HTR-8/SVneo (cell line): ENCODE measurements around the gene CHGA.

Experiments
- DNase-seq: peaks from one replicate; pipeline ENCODE4 v3.0.0; 2011; ENCODE audit warnings: low spot score, mixed read lengths; ENCODE audit not compliant: insufficient read length
- FAIRE-seq: peaks from 2 replicates; lab custom pipeline; 2011; peaks lifted over from hg19 to GRCh38; lab: Jason Lieb, UNC

Gene CHGA

DNA sequence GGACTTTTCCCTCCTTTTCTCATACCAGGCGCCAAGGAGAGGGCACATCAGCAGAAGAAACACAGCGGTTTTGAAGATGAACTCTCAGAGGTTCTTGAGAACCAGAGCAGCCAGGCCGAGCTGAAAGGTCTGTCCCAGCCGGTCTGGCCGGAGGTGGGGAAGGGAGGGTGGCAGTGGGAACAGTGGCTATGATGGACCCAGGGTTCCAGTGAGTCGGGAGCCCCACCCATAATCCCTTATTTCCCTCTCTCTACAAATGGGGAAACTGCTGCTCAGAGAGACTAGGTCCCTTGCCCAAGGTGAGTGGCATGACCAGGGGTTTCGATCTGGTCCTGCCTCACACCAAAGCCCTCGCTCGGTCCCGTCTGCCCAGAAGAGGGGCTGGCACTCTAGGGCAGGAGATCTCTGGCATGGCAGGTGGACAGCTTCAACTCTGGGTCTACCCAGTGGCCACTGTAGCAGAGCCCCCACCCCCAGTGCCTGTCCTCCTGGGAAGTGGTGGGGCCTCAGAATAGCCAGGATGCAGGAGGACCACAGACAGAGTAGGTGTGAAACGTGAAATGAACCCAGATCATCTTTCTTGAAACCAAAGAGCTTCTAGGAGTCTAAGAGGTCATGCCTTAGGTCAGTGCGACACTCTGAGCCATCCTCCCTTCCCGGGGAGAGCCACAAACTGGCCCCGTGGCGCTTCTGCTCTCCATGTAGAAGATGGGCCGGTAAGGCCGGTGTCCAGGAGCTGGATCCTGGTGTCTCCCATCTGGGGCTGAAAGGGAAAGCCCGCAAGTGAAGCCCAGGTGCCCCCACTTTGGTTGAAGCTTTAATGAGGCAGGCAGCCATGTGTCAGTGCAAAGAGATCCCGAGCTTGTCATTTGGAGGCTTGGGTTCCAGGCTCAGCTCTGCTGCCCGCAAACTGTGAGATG lies 7.0 kb downstream of the CHGA start:
- FAIRE-seq (no peak), DNase-seq (no peak)

DNA sequence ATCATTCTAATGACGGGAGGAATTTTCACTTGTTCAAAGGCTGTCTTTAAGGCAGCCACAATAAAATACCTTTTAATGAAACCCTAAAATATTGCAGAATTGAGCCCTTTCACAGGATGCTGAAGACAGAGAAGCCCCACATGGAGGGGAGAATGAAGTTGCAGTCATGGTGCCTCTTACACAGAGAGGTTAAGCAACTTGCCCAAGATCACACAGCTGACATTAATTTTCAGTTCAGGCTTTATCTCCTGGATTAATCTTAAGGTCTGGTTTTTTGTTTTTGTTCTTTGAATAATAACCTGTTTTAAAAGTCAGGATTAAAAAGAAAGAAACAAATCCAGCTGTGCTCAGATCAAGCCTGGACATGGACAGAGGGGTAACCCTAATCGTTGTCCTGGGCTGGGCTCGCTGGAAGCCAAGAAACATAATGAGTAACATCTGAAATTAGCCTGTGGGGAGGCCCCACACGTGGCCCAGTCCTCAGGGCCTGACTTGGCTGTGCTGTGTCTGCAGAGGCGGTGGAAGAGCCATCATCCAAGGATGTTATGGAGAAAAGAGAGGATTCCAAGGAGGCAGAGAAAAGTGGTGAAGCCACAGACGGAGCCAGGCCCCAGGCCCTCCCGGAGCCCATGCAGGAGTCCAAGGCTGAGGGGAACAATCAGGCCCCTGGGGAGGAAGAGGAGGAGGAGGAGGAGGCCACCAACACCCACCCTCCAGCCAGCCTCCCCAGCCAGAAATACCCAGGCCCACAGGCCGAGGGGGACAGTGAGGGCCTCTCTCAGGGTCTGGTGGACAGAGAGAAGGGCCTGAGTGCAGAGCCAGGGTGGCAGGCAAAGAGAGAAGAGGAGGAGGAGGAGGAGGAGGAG lies 8.0 kb downstream of the CHGA start:
- DNase-seq (no peak), FAIRE-seq (no peak)

DNA sequence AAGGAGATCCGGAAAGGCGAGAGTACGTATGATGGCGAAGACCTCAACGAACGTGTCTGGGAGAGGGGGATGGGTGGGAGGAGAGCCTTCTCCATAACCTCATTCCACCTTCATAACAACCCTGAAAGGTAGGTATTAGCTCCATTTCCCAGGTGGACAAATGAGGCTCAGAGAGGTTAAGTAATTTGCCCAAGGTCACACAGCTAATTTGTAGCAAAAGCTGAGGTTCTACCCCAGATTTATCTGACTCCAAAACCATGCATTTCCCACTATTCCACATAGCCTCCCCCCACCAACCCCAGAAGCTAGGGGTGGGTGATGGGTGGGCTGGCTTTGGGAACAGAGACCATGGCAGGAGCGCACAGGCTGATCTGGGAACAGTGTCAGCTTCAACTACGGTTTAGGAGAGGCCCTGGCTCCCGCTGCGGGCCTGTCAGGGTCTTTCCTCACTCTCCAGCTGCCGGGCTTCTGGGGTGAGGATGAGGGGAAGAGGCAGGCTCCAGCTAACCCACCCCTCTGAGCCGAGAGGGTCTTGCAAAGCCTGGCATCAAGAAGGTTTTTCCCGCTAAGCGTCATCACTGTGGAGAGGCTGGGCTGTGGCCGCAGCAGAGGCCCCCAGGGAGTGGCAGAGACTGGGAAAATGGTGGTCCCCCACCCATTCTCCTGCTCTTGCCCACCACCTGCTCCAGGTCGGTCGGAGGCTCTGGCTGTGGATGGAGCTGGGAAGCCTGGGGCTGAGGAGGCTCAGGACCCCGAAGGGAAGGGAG lies 8.9 kb downstream of the CHGA start:
- no peak for DNase-seq
- FAIRE-seq, result no peak

DNA sequence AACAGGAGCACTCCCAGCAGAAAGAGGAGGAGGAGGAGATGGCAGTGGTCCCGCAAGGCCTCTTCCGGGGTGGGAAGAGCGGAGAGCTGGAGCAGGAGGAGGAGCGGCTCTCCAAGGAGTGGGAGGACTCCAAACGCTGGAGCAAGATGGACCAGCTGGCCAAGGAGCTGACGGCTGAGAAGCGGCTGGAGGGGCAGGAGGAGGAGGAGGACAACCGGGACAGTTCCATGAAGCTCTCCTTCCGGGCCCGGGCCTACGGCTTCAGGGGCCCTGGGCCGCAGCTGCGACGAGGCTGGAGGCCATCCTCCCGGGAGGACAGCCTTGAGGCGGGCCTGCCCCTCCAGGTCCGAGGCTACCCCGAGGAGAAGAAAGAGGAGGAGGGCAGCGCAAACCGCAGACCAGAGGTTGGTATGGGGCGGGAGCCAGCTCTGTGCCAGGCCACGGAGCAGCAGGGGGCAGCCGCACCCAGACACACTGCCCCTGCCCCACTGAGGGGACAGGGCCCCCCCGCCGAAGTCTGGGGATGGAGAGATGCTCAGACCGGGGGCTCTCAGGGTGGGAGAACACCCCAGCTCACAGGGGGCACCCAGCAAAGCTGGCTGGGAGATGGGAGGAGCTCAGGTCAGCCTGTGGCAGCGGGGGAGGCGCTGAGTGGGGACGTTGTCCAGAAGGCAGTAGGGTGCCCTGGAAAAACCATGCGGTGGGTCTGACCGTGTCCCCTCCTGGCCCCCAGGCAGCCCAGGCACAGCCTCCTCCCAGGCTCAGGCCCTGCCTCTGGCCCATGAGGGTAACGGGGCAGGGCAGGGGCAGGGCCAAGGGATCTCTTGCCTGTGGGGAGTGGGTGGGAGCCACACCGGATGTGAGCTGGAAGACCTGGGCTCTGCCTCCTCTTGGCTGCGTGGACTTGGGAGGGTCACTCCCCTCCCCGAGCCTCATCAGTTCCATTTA lies 9.8 kb downstream of the CHGA start:
- FAIRE-seq (no peak), DNase-seq (no peak)

DNA sequence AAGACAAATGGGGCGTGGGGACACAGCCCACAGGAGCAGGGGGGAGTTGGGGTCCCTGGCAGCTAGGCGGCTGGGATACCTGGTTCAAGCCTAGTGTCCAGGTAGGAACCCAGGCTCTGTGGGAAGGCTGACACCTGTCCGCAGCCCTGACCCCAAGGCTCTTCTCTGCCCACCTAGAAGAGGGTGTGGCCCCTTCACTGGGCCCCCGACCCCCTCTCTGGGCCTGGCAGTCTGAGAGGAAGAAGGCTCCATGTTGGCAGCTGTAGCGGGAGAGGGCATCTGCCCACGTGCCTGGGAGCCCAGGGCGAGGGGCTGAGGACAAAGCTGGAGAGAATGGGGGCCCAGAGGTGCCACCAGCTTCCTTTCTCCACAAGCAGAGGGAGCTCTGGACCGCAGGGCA lies 10.5 kb downstream of the CHGA start:
- no peak for DNase-seq
- FAIRE-seq, result no peak

DNA sequence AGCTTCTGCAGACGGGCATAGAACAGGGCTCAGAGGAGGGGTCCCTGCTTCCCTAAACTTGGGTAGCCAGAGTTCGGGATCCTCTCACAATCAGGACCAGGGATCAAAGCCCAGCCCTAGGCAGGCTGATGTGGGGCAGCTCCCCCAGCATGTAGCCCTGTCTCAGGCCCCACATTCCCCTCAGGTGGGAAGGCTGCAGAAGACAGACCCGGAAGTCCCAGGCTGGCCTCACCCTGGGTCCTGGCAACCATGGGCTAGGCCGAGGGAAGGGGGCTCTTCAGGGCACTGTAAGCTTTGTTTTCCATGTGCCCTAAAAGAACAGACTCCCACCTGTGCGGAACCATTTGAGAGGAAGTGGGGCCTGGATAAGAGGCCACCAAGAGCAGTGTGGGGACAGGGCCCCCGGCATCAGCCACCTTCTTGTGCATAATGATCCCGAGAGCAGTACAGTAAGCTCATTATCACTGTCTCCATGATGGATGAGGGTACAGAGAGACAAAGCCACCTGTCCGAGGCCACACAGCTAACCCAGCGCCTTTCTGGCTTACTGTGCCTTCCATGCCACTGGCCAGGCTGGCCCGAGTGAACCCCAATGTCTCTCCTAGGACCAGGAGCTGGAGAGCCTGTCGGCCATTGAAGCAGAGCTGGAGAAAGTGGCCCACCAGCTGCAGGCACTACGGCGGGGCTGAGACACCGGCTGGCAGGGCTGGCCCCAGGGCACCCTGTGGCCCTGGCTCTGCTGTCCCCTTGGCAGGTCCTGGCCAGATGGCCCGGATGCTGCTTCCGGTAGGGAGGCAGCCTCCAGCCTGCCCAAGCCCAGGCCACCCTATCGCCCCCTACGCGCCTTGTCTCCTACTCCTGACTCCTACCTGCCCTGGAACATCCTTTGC lies 11.5 kb downstream of the CHGA start:
- no peak for DNase-seq
- no peak for FAIRE-seq

DNA sequence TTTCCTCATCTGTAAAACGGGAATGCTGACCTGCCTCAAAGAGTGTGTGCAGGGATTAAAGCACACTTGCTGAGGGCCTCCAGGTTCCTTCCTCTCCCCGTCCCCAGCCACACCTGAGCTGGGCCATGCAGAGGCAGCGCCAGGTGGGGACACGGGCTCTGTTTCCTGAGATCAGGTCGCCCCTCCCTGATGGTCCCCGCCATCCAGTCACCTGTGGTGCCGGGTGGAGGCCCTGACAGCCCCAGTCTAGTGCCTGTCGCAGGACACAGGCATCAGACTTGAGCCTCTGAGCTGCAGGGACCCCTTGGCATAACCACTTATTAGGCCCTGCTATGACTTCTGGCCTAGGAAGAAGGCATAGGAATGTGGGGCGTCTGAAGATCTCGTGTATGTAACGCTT lies 12.5 kb downstream of the CHGA start:
- DNase-seq, result no peak
- FAIRE-seq, result no peak

DNA sequence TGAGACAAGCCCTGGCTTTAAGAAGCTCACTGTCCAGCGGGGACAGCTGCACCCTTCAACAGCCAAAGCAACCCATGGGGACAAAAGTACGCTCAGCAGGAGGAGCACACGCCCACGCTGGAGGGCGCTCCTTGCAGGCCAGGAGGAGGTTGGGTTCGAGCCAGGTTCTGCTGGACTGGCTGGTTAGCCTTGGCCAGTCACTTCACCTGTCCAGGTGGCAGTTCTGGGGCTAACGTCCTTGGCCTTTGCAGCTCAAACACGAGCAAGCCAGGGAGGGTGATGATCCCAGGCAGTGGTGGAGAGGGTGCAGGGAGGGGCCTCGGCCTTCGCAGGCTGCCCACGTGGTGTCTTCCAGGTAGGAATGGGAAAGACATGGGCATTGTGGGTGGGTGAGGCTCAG lies 13.1 kb downstream of the CHGA start:
- FAIRE-seq, result no peak

DNA sequence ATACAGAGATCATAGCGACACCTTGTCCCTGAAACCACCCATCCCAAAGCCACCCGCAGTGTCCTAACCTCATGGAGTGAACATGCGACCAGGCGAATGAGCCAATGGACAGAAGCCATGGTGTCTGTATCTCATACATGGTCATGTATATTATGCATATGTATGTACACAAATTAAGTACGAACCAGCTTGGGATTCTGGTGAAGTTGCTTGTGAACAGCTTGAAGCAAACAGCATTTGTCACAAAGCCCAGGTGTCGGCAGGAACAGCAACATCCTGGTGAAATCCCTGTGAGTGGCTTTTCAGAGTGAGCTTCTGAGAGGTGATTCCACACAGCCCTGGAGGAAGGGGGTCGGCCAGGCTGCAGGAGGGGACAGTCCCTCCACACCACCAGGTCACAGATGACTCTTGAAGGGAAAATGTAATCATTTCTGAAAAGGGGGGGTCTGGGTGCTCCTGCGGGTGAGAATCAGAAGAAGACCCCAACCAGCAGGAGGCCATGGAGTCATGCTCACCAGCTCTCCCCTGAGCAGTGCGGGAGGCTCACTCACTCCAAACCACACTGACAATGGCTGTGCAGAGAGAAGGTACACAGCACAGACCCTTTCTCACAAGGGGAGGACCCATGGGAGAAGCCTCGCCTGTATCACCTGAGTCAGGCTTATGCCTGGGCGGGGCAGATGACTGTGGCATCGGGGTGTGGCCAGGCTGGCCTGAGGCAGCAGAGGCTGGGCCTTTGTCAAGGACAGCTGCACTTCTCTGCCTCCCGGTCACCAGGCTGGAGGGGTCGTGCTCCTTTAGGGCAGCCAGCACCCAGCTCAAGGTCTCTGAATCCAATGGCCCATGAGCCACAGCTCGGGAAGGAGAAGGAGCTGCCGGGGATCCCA lies 14.3 kb downstream of the CHGA start:
- FAIRE-seq (no peak), DNase-seq (no peak)

More for the DNA sequence above, 13.1 kb downstream of the CHGA start:
- no peak for DNase-seq

DNA sequence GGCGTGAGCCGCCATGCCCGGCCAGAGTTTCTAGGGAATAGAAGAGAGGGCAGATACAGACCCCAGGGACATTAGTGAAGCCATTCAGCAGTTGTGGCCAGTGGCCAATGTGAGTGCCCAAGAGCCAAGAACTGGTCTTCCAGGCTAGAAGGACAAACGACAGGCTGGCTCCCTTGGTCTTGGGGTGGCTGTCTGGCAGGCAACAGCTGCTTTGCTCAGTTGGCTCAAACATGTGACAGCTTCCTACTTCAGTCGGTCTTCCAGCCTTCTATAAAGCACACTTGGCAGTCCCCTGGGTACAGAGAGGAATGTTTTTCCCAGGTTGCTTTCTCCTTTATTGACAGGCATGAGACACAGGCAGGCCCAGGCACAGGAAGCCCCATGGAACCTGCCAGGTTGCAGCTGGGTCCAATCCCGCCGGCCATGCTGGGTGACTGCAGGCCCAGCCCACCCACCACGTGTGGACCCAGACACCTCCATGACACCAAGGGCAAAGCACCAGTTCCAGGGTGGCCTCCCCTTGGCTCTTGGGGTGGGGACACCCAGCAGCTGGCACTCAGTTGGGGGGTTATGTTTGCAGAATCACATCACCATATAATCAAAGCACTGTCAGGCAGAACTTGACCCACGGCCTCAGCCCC lies 15.4 kb downstream of the CHGA start:
- DNase-seq, result no peak

DNA sequence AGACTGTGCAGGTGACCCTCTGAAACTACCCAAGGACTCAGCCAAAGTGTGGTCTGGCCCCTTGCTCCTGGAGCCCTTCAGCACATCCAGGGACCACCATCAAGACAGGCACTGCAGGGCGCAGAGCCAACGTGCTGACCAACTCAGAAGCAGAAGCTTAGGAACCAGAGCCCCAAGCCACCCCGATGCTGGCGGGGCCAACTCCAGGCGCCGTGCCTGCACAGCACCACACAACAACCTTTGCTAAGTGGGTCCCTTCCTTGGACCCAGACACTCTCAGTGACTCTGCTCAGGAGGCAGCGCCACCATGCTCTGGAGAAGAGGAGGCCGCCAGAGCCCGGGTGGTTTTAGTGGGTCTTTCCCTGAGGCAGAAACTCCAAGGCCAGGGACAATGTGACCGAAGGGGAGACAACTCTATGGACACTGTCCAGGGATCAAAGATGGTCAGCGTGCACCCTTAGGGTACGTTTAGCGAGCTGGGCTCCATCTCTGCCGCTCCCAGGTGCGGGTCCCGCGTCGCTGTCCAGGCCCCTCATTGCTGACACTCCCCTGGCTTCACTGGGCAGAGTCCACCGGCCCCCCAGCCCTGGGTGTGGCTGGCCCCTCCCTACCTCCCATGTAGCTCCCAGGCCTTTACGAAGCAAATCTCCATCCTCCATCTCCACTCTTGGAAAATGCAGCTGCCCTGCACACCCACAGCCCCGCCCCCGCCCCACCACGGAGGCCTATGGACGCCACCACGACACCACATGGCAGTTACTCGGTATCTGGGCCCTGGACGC lies 16.1 kb downstream of the CHGA start:
- no peak for FAIRE-seq
- DNase-seq, result no peak

More for the DNA sequence above, 15.4 kb downstream of the CHGA start:
- no peak for FAIRE-seq

DNA sequence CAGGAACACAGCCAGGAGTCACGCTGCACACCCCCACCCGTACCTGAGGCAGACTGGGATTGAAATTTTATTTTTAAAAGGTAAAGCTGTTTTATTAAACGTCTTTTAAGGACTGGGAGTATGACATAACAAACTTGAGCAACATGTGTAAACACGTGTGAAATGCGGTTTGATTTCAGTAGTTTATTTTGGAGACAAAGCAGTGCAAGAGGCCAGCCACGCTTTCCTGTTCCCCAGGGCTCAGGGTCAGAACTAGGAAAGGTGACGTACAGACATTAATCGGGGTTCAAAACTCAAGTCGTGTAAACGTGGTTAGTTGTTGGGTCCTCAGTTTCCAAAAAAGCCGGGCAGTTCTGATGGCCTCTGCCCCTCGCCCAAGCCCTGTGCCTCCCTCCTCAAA lies 16.7 kb downstream of the CHGA start:
- FAIRE-seq (no peak), DNase-seq (no peak)

DNA sequence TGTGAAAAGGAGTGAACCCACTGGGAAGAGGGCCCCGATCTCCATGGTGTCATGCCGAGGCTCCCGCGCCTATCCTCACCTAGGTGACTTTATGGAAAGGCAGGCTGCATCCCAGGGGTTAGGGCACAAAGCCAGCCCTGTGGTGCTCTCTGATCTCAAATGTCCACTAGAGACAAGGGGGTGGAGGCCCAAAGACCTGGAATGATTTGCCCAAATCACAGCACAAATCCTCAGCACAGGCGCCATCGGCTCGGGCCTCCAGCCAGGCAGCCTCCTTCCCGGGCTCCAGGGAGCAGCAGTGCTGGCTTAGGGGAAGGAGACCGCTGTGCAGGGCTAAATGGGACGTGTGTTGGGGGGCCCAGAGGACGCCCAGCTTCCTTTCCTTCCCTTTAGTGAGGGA lies 17.6 kb downstream of the CHGA start:
- DNase-seq, result no peak
- no peak for FAIRE-seq

DNA sequence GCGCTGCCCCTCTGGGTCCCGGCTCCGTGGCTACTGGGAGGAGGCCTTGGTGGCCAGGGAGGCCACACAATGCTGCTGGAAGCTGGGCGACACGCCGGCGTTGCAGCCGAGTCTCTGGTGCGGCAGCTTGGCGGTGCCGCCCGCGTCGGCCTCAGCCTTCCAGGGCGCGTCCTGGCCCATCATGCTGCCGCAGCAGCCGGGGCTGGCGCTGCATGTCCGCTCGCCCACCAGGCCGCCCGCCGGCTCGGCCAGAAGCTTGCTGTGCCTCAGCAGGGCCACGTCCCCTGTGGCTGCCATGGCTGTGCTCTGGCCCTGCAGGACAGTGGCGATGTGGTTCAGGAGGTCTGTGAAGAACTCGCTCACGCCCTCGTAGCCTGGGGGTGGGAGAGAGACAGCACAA lies 18.6 kb downstream of the CHGA start:
- no peak for DNase-seq
- FAIRE-seq, result no peak

DNA sequence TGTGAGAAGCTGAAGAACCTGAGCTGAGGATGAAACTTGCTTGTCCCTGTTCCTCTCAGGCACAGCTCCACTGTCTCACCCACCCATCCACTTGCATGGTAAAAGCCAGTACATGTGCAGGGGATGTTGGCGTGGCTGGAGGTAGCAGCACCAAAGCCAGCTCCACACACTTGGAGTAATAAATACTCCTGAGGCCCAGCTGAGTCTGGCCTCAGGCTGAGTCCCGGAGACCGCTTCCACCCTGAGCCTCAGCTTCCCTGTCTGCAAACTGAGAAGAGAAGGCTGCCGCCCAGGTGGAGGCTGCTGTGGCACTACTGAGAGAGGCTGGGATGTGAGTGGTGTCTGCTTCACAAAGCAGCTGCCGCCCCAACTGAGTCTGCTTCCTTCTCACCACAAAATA lies 19.2 kb downstream of the CHGA start:
- no peak for DNase-seq
- no peak for FAIRE-seq

DNA sequence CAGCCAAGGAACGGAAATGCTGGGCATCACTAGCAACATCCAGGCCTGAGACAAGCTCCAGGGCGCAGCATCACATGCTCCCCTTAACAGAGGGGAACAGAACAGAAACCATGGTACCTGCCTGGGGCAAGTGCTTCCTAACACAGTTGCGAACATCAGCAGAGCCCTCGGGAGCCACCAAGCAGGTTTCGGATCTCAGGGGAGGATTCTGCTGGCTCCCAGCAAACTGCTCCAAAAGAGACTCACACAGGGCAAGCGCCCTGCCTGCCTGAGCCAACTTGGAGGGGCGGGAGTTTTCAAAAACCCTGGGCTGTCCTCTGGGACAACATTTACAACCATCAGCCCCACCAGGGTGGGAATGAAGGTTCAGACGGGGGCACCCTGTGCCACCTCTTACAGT lies 19.6 kb downstream of the CHGA start:
- no peak for DNase-seq
- no peak for FAIRE-seq
